Gastrocnemius medialis (tissue), 4 donors: ENCODE results near the gene TACC3.

Source experiments
- CTCF ChIP-seq, 5 experiments: fragments of 450-650 bp in 3 of 5; fragments of 200-600 bp in 2 of 5; sonication (generic) in 2 of 5; IDR thresholded peaks in 4 of 5; conservative IDR thresholded peaks in 1 of 5; 1 replicate in 4 of 5; 2 replicates in 1 of 5; pipeline ENCODE4 v1.5.1; 2016 to 2019; ENCODE audit warnings: antibody characterized with exemption in 5 of 5, mild to moderate bottlenecking in 3 of 5, moderate library complexity in 3 of 5
- POLR2A ChIP-seq, 2 donors: fragments of 450-650 bp; IDR thresholded peaks; one replicate each; pipeline ENCODE4 v1.6.1; 2017; ENCODE audit warnings: antibody characterized with exemption in 2 of 2, mild to moderate bottlenecking in 2 of 2, moderate library complexity in 2 of 2

GRCh38 chr4:1676605-1677525, 44.5 kb upstream of the TACC3 start:
- TF ChIP-seq CTCF (IDR thresholded peaks at IDR 0.05 in 4 of 5, conservative IDR thresholded peaks at IDR 0.05 in 1 of 5) (no peak), POLR2A (IDR thresholded peaks at IDR 0.05) (no peak)
